ENCODE measurements around the gene BORCS5. TPM values are rescaled to one million over a fixed set of nuclear protein-coding genes. Genes with fewer than 3 reads are reported as not detected.
"Not testable (repeated sequence)": the region's sequence is repeated elsewhere in the genome, so short reads cannot be mapped to it uniquely, and the experiment has no call there.

BORCS5 gene
- 18.1 and 21.7 TPM in 2 replicates for total RNA-seq

DNA sequence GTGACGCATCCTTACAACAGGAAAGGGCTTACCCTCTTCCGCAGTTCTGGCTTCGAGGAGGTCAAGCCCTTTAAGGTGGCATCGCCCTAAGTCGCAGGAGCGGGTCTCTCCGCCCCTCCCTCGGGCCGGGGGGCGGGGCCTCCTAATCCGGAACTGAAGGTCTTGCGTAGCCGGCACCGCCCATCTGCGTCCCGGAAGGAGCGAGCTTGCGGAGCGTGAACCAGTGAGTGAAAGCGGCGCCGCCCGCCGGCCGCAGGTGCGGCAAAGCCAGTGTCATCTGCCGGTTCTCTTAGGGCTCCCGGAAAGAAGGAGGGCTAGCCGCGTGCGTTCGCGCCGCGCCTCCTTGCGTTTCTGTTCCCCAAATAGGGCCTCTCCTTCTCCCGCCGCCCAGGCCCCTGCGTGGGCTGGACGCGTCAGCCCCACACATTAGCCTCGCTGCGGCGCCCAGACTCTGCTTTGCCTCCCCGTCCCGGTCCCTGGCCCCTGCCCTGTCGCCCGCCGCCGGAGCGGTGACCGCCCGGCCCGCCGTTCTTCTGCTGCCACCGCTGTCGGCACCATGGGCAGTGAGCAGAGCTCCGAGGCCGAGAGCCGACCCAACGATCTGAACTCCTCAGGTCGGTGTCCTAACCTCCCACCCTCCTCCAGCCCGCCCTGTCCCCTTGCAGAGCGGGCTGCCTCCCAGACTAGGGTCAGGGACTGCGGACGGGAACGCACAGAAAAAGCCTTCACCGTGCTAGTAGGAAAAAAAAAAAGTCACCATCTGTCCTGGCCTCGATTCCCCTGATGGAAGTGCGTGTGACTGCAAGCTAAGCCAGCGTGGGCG lies at the start of gene BORCS5:
Gene BORCS5, plus strand, starts transcription at position 183 of the 823 bp plus-strand sequence. Its CDS starts 374 bp downstream, at position 557.
- intact Hi-C loops (cut with micrococcal nuclease), result loop anchor here (1.0 to 10.0 kb wide), 17 partner anchors 19 to 1186 kb away; partner anchors contain the start of genes DDX47, EMP1, ETV6 and GPR19

DNA sequence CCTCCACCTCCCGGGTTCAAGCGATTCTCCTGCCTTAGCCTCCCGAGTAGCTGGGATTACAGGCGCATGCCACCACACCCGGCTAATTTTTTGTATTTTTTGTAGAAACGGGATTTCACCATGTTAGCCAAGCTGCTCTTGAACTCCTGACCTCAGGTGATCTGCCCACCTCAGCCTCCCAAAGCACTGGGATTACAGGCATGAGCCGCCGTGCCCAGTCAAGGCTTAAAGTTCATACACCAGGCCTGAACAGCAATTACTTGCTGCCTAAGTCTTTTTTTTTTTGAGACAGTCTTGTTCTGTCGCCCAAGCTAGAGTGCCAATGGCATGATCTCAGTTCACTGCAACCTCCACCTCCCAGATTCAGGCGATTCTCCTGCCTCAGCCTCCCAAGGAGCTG lies 46.2 kb upstream of the BORCS5 start:
- intact Hi-C loops (cut with micrococcal nuclease), result not testable (repeated sequence)

GRCh38 chr12:12315838-12316237 lies 41.0 kb upstream of the BORCS5 start:
- intact Hi-C loops (cut with micrococcal nuclease), result no loop called here

- intact Hi-C loops (cut with micrococcal nuclease), result no loop called here
Observed at GRCh38 chr12:12319451-12320183, 37.3 kb upstream of the BORCS5 start.

- intact Hi-C loops (cut with micrococcal nuclease), result no loop called here
Observed at GRCh38 chr12:12323118-12323517, 33.8 kb upstream of the BORCS5 start.

GRCh38 chr12:12323591-12323990 lies 33.3 kb upstream of the BORCS5 start:
- intact Hi-C loops (cut with micrococcal nuclease), result no loop called here

DNA sequence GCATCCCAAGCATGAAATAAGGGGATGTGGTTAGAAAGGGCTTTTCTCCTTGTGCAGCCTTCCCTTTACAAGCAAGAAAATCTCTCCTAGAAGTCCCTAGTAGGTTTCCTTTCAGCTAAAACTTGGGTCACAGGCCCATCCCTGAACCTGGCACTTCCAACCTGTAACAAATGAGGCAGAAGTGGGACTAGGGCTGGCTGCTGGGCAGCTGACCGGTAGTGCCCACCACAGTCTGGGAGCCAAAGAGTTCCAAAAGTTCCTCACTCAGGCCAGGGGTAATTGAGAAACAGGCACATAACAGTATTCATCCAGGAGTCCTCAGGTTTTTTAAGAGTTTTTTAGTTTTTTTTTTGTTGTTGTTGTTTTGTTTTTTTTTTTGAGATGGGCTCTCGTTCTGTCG lies 30.6 kb upstream of the BORCS5 start:
- intact Hi-C loops (cut with micrococcal nuclease), result loop anchor here (5.0 kb wide), 2 partner anchors 154 to 1554 kb away; no protein-coding TSS in a partner anchor

GRCh38 chr12:12327802-12328201 lies 29.1 kb upstream of the BORCS5 start:
- intact Hi-C loops (cut with micrococcal nuclease), result loop anchor here (1.0 to 5.0 kb wide), 6 partner anchors 156 to 1556 kb away; no protein-coding TSS in a partner anchor

- intact Hi-C loops (cut with micrococcal nuclease), result loop anchor here (5.0 kb wide), 1 partner anchor 259 kb away; the partner anchor contains the start of gene BCL2L14
Observed at GRCh38 chr12:12331244-12331771, 25.6 kb upstream of the BORCS5 start.

DNA sequence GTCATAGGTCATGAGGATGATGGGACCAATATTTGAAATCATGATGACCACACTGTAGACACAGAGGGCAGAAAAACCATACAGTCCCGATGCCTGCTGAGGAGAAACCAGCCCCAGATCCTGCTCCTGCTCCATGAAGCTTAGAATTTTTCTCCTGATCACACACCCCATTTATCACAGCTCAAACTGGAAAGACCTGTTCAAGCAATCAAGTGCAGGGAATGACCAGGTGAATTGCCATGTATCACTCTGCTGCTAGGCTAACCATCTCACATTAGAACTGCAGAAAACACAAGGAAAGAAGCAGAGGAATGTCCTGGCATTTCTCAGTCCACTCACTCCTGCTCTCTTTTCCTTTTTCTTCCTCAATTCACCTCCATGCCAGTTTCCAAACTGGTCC lies 25.0 kb upstream of the BORCS5 start:
- intact Hi-C loops (cut with micrococcal nuclease), result loop anchor here (5.0 kb wide), 1 partner anchor 260 kb away; the partner anchor contains the start of gene BCL2L14

DNA sequence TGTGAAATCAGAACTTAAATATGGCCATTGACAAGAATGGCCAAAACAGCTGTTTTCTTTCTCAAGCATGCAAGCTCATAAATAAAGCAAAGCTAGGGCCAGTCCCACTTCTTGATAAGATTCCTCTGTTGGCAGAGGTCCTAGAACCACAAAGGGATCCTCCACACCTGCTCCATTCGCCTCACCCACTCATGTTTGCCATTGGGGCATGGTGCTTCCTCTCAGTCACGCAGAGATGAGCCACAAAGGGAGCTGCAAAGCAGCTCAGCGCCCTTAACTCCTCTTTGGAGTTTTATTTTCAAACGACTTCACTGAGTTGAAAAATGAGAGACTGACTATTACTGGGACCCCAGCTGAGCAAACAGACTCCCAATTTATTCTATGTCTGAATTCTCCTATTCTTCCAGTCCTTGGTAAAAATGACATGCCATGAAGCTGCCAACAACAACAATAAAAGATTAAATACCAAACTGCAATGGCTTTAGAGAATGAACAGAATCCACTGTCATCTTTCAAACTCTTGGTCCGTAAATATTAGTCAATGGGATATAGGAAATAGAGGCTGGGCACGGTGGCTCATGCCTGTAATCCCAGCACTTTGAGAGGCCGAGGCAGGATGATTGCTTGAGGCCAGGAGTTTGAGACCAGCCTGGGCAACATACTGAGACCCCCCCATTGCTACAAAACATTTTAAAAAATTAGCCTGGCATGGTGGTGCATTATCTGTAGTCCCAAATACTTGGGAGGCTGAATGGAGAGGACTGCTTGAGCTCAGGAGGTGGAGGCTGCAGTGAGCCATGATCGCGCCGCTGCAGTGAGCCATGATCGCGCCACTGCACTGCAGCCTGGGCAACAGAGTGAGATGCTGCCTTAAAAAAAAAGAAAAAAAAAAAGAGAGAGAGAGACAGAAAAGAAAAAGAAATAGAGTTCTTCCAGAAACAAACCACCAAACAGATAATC lies 23.2 kb upstream of the BORCS5 start:
- intact Hi-C loops (cut with micrococcal nuclease), result loop anchor here (1.0 to 5.0 kb wide), 9 partner anchors 23 to 847 kb away; partner anchors contain the start of genes BCL2L14 and BORCS5

DNA sequence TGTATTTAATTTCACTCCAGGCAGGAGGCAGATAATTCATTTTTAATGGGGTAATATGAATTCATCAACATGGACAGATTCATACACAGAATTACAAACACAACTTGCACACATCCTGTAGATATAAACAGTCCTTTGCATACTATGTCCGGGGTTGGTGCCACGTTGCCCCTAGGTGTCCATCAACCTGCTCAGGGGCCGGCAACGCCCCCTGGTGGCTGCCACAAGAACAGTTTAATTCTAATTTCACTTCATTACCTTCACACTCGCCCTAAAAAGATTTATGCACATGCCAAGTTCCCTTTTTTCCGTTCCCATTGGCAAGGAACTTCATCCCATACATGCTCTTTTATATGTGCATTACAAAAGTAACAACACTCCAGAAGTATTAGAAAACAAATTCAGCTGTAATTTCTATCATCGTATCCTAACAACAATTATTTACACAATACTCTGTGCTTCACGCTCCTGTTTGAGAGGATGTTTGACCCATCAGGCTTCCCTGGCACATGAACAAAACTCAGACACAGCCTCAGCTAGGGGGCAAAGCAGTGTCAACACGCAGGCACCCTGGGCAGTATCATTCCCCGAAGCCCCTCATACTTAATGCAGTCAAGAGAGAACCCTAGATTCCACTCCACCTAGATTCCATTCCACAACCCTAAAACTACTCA lies 22.4 kb upstream of the BORCS5 start:
- intact Hi-C loops (cut with micrococcal nuclease), result loop anchor here (1.0 to 5.0 kb wide), 9 partner anchors 22 to 848 kb away; partner anchors contain the start of genes BCL2L14 and BORCS5

DNA sequence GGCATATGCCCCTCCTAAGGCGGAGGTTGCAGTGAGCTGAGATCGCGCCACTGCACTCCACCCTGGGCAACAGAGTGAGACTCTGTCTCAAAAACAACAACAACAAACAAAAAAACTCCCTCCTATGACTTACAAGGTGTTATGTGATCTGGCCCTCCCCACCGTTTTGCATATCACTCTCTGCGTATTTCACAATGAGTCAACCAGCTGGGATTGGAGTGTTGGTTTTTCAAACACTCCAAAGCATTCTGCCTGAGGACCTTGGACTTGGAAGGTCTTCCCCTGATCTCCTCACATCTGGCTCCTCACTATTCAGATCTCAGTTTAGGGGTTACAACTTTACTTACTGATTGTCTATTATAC lies 20.8 kb upstream of the BORCS5 start:
- intact Hi-C loops (cut with micrococcal nuclease), result no loop called here

DNA sequence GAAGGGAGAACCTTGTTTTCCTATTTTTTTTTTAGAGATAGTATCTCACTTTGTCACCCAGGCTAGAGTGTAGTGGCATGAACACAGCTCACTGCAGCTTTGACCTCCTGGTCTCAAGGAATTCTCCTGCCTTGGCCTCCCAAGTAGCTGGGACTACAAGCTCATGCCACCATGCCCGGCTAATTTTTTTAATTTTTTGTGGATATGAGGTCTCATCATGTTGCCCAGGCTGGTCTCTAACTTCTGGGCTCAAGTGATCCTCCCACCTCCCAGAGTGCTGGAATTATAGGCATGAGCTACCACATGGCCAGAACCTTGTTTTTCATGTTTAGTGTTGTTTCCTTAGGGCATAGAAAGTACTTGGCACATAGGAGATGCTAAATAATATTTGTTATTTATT lies 20.4 kb upstream of the BORCS5 start:
- intact Hi-C loops (cut with micrococcal nuclease), result no loop called here

GRCh38 chr12:12338527-12339168 lies 18.2 kb upstream of the BORCS5 start:
- intact Hi-C loops (cut with micrococcal nuclease), result no loop called here

DNA sequence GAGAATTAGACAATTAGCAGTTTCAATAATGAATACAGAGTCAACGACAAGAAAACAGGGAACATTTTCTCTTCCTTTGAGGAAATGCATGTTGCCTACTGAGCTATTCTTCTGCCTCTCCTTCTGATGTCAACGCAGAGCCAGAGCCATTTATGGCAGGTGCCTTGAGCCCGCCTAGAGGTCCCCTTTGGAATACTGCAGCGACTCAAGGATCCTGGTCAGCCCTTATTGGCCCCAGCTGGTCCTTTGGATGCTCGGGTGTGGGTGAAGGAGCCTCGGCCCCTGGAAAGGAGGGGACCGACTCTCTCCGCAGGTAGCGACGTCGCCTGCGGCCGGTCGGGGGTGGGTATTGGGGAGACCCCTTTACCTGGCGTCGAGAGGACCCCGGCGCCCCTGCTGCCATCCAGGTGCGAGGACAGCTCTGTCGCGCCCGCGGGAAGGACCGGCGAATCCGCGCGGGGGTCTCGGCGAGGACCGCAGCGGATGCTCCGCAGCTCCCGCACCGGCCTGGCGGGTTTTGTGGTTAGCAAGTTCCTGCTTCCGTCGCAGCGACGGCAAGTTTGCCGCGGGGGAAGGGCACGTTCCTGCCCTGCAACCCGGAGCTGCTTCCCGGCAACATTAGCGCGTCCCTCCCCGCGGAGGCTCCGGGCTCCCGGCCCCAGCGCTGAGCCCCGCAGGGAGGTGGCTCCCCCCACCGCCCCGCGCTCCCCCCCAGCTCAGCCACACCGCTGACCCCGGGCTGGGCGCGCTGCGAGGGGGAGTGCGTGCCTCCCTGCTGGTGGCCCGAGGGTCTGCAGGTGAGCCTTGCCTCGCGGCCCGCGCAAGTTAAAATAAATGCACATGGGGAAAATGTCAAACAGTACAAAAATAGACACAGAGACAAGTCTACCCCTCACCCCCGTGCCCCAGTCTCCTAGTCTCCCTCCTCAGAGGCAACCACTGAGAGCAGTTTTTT lies 6.9 kb upstream of the BORCS5 start, which contains the start of gene MANSC1:
Gene MANSC1, minus strand, starts transcription at position 532 of the 955 bp plus-strand sequence. CDS start 6,928 bp downstream, outside the sequence.
- intact Hi-C loops (cut with micrococcal nuclease), result loop anchor here (10.0 kb wide), 1 partner anchor 845 kb away; the partner anchor contains the start of gene EMP1

- intact Hi-C loops (cut with micrococcal nuclease), result loop anchor here (10.0 kb wide), 1 partner anchor 844 kb away; the partner anchor contains the start of gene EMP1
Observed at GRCh38 chr12:12350868-12351463, 5.9 kb upstream of the BORCS5 start.

All from T-helper 1 cell treated with Interleukin-12 subunit alpha and Interleukin-12 subunit beta and Interleukin-4 antibody, amounts not matched to agents 30 ng/mL and 1 ng/mL, for 36 hours (primary cell).